Measurements from ENCODE around the gene PHACTR4. TPM values are rescaled to one million over a fixed set of nuclear protein-coding genes. Genes with fewer than 3 reads are reported as not detected.

The PHACTR4 gene
- total RNA-seq, 4 donors from 2014 or later: 9.1 to 17.7 (median 13.4) TPM

DNA sequence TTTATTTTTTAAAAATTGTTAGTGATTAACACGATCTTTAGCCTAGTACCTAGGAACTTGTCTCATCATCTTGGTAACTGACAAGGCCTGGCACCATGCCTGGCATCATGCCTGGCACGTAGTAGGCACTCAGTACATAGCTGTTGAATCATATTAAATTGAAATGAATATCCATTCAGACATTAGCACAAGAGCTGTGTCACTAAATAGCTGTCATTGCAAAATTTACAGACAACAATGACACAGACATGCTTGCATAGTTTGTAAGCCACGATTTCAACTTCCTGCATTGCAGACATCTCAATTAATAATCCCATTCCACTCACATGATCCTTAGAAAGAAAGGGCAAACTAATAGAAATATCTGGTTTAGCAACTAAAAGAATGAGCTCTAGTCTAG lies 15.4 kb upstream of the PHACTR4 start:
- TF ChIP-seq POLR2A (IDR thresholded peaks at IDR 0.05): no peak
- TF ChIP-seq, protein P1, sequence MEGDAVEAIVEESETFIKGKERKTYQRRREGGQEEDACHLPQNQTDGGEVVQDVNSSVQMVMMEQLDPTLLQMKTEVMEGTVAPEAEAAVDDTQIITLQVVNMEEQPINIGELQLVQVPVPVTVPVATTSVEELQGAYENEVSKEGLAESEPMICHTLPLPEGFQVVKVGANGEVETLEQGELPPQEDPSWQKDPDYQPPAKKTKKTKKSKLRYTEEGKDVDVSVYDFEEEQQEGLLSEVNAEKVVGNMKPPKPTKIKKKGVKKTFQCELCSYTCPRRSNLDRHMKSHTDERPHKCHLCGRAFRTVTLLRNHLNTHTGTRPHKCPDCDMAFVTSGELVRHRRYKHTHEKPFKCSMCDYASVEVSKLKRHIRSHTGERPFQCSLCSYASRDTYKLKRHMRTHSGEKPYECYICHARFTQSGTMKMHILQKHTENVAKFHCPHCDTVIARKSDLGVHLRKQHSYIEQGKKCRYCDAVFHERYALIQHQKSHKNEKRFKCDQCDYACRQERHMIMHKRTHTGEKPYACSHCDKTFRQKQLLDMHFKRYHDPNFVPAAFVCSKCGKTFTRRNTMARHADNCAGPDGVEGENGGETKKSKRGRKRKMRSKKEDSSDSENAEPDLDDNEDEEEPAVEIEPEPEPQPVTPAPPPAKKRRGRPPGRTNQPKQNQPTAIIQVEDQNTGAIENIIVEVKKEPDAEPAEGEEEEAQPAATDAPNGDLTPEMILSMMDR (IDR thresholded peaks at IDR 0.05 in 4 of 5, conservative IDR thresholded peaks at IDR 0.05 in 1 of 5): no peak
- Histone ChIP-seq H3K9me3 (no peaks in the 10 kb centered on the region), H3K27me3 (no peaks in the 10 kb centered on the region), H3K27ac (no peak overlapping the region), H3K4me1 (no peaks in the 10 kb centered on the region), H3K36me3 (no peaks in the 10 kb centered on the region), H3K4me3 (no peak overlapping the region)
- ATAC-seq (peak in 1 of 2 donors; percentile 73), DNase-seq (no peak)
- intact Hi-C loops (cut with DNase I; ENCODE audit: low total_unique reads): no loop called here
- in situ Hi-C loops (cut with MboI; ENCODE audit: low sequenced_read_pairs in 4 of 4): loop anchor here in 2 of 4 donors (10.0 to 25.0 kb wide), 3 partner anchors 233 to 533 kb away; partner anchors contain the start of gene RAB42 (in 1 of the 2)

DNA sequence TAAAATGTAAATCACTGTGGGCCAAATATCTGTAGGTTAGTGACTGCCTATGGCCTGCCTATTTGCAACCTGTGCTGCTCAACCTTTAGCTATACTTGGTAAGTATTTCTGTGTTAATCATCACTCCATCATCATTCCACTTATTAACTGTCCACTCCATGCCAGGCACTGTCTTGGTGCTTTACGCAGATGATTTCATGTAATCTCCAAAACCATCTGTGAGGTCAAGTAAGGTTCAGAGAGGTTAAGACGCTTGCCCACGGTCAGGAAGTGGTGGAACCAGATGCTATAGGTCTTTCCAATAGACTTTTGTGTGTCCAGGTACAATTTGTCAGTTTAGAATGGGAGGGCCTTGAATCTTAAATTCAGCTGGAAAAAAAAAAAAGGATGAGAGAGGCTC lies 10.8 kb upstream of the PHACTR4 start:
- Histone ChIP-seq H3K9me3 (no peaks in the 10 kb centered on the region), H3K27me3 (no peaks in the 10 kb centered on the region), H3K27ac (no peak overlapping the region), H3K36me3 (no peaks in the 10 kb centered on the region), H3K4me3 (no peak overlapping the region), H3K4me1 (no peaks in the 10 kb centered on the region)
- no peak for ATAC-seq
- no peak for DNase-seq
- in situ Hi-C loops (cut with MboI; ENCODE audit: low sequenced_read_pairs in 4 of 4) (loop anchor here in 2 of 4 donors (10.0 to 25.0 kb wide), 3 partner anchors 229 to 529 kb away; partner anchors contain the start of gene RAB42 (in 1 of the 2)), intact Hi-C loops (cut with DNase I; ENCODE audit: low total_unique reads) (loop anchor here (5.0 kb wide), 1 partner anchor 519 kb away; no protein-coding TSS in a partner anchor)
- TF ChIP-seq, protein P1 (IDR thresholded peaks at IDR 0.05 in 4 of 5, conservative IDR thresholded peaks at IDR 0.05 in 1 of 5): no peak
- no peak for TF ChIP-seq POLR2A (IDR thresholded peaks at IDR 0.05)

DNA sequence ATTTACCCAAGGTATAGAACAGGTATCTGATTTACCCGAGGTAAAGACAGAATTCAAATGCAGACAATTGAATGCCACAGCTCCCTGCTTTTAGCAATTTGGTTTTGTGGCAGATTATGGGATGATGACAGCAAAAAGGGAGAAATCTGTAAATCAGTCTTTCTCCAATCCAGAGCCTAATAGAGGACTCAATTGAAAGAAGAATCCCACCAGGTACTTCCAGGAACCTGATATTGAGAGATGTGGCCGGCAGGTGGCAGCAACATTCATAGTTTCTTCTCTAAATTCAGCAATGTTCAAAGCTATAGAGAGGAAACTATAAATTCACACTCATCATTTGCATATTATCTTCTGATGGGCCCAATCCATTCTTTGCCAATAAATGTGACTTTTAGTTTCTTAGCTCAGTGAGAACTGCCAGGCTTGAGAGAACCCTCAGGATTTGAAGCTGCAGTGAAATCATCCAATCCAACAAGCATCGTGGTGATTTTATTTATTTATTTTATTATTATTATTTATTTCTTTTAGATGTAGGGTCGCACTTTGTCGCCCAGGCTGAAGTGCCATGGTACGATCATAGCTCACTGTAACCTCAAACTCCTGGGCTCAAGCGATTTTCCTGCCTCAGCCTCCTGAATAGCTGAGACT lies 9.8 kb upstream of the PHACTR4 start:
- intact Hi-C loops (cut with DNase I; ENCODE audit: low total_unique reads): loop anchor here (5.0 kb wide), 1 partner anchor 518 kb away; no protein-coding TSS in a partner anchor
- Histone ChIP-seq H3K36me3 (no peaks in the 10 kb centered on the region), H3K4me1 (no peaks in the 10 kb centered on the region), H3K27me3 (no peaks in the 10 kb centered on the region), H3K27ac (no peak overlapping the region), H3K4me3 (no peak overlapping the region), H3K9me3 (no peaks in the 10 kb centered on the region)
- TF ChIP-seq, protein P1 (IDR thresholded peaks at IDR 0.05 in 4 of 5, conservative IDR thresholded peaks at IDR 0.05 in 1 of 5): peak; percentile 42 to 63 (median 56)
- no peak for TF ChIP-seq POLR2A (IDR thresholded peaks at IDR 0.05)
- DNase-seq (peak; percentile 11 to 52), ATAC-seq (peak in 1 of 2 donors; percentile 64)
- in situ Hi-C loops (cut with MboI; ENCODE audit: low sequenced_read_pairs in 4 of 4): loop anchor here in 3 of 4 donors (10.0 to 25.0 kb wide), 3 partner anchors 228 to 528 kb away; partner anchors contain the start of gene RAB42 (in 1 of the 3)

DNA sequence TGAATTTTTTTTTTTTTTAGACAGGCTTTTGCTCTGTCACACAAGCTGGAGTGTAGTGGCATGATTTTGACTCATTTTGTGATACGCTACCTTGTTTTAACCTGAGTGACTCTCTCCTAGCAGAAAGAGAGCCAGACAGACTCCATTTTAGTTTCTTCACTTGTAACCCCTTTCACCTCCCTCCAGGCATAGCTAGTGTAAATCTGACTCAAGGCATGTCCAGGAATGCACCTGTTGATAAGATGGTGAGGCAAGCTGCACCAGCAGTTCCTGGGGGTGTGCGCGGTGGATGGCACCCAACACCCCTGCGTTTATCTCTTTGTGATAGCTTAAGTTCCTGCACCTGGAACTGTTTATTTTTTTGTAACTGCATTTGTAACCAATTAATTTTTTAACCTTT lies 4.7 kb upstream of the PHACTR4 start:
- in situ Hi-C loops (cut with MboI; ENCODE audit: low sequenced_read_pairs in 4 of 4): loop anchor here in 3 of 4 donors (10.0 to 25.0 kb wide), 3 partner anchors 222 to 522 kb away; partner anchors contain the start of gene RAB42 (in 1 of the 3)
- no peak for DNase-seq
- Histone ChIP-seq H3K4me1 (no peaks in the 10 kb centered on the region), H3K27me3 (no peaks in the 10 kb centered on the region), H3K27ac (no peak overlapping the region), H3K4me3 (no peak overlapping the region), H3K36me3 (no peaks in the 10 kb centered on the region), H3K9me3 (no peaks in the 10 kb centered on the region)
- ATAC-seq: no peak
- intact Hi-C loops (cut with DNase I; ENCODE audit: low total_unique reads): loop anchor here (5.0 kb wide), 1 partner anchor 38 kb away; the partner anchor contains the start of gene MED18
- TF ChIP-seq, protein P1 (IDR thresholded peaks at IDR 0.05 in 4 of 5, conservative IDR thresholded peaks at IDR 0.05 in 1 of 5): no peak
- no peak for TF ChIP-seq POLR2A (IDR thresholded peaks at IDR 0.05)

Data from gastrocnemius medialis (tissue), 4 donors.